Measurements from ENCODE around the gene SORCS2. TPM values are rescaled to one million over a fixed set of nuclear protein-coding genes. Genes with fewer than 3 reads are reported as not detected.

Gene SORCS2
- total and polyA plus RNA-seq, 2 of the 4 experiments (the other 2 are of a cell fraction): 0.36 to 0.62 TPM

DNA sequence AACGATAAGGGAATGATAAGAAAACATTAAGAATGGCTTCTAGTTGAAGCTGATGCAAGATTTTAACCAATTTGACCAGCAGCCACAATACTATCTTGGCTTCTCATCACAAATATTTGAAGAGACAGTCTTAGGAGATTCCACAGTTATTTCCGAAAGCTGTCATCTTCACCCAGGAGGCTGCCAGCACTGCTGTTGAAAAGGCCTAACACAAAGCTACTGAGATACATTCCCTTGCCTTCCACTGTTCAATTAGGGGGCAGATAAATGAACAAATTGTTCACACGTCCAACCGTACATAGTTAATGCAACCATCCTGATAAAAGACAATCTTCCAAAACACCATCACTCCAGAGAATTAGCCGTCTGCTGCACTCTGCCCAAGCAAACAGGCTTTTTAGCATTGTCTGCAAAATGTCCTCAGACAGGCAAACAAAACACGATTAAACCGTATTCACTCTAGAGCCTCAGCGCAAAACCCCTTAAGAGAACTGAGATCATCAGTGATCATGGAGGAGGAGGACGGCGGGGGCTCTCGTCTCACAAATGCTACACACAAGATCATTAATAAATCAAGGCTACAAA is 432.1 kb downstream of the SORCS2 start:
- Histone ChIP-seq H2AK5ac (ENCODE audit: low read depth, low read length) (no peak overlapping the region), H3K36me3 (ENCODE audit: control insufficient read depth, insufficient read depth, low read length) (no peaks in the 10 kb centered on the region)
- intact Hi-C loops (cut with micrococcal nuclease): no loop called here

More for the DNA sequence above, 432.1 kb downstream of the SORCS2 start:
- in situ Hi-C loops (cut with MboI; ENCODE audit: low sequenced_read_pairs): no loop called here
- Histone ChIP-seq H3K9ac (ENCODE audit: low read depth, low read length) (no peak overlapping the region), H3K9me3 (ENCODE audit: control insufficient read depth, insufficient read depth, low read length) (0 out of 2 replicates have a peak, but pooled peaks cover 1% of the 10 kb centered on the region), H3K18ac (ENCODE audit: low read depth, low read length) (no peak overlapping the region), H3K4me3 (ENCODE audit: insufficient read depth, low read depth, low read length) (no peak overlapping the region), H2AFZ (replicated peaks; ENCODE audit: low read length, poor library complexity) (no peak overlapping the region), H4K20me1 (ENCODE audit: insufficient read depth, low read length) (no peaks in the 10 kb centered on the region), H3K79me1 (ENCODE audit: low read depth in 1 of 2, low read length in 2 of 2) (no peaks in the 10 kb centered on the region), H3K56ac (ENCODE audit: extremely low read depth, insufficient read depth, low read length) (no peak overlapping the region), H3K23ac (ENCODE audit: low read depth, low read length) (no peak overlapping the region), H2BK20ac (ENCODE audit: low read depth, low read length) (no peak overlapping the region), H3K27ac (ENCODE audit: insufficient read depth, low read length) (no peak overlapping the region), H3K4ac (ENCODE audit: low read depth, low read length) (no peak overlapping the region), H4K91ac (ENCODE audit: insufficient read depth, low read depth, low read length) (no peak overlapping the region), H4K8ac (ENCODE audit: low read depth in 2 of 2, low read length in 2 of 2) (no peak overlapping the region), H3K27me3 (ENCODE audit: control insufficient read depth, insufficient read depth, low read length) (peaks cover 27% of the 10 kb centered on the region), H2BK5ac (ENCODE audit: low read depth, low read length, poor library complexity, severe bottlenecking) (no peak overlapping the region), H3K14ac (replicated peaks; ENCODE audit: low read depth, low read length) (no peak overlapping the region), H2BK15ac (ENCODE audit: low read depth, low read length) (no peak overlapping the region), H3K4me2 (ENCODE audit: low read depth, low read length) (no peak overlapping the region), H2BK120ac (ENCODE audit: low read depth, low read length) (no peak overlapping the region), H2AK9ac (replicated peaks; ENCODE audit: low read depth, low read length, poor library complexity) (no peak overlapping the region), H4K5ac (ENCODE audit: low read depth, low read length) (no peak overlapping the region), H3K9me1 (ENCODE audit: insufficient read depth, low read length) (no peaks in the 10 kb centered on the region), H3K4me1 (ENCODE audit: control insufficient read depth, insufficient read depth, low read length) (peaks cover 2% of the 10 kb centered on the region; the same call in 1 of the 2 replicates)
- ChIA-PET CTCF (no interaction called here), POLR2A (ENCODE audit: unreplicated experiment) (no interaction called here)
- DNase-seq (no peak), ATAC-seq (ENCODE audit: low read depth) (no peak)
- no peak for TF ChIP-seq MAFK (IDR thresholded peaks at IDR 0.05; ENCODE audit: low read depth, low read length)
- TF ChIP-seq CEBPB (IDR thresholded peaks at IDR 0.05; ENCODE audit: low read depth, low read length): no peak
- no peak for TF ChIP-seq USF2 (IDR thresholded peaks at IDR 0.05; ENCODE audit: low read depth, low read length)
- no peak for TF ChIP-seq NFE2L2 (IDR thresholded peaks at IDR 0.05; ENCODE audit: low read depth, low read length)
- TF ChIP-seq SMC3 (IDR thresholded peaks at IDR 0.05; ENCODE audit: low read depth, low read length): no peak
- TF ChIP-seq BHLHE40 (IDR thresholded peaks at IDR 0.05; ENCODE audit: low read depth, low read length): no peak
- TF ChIP-seq, protein P1, sequence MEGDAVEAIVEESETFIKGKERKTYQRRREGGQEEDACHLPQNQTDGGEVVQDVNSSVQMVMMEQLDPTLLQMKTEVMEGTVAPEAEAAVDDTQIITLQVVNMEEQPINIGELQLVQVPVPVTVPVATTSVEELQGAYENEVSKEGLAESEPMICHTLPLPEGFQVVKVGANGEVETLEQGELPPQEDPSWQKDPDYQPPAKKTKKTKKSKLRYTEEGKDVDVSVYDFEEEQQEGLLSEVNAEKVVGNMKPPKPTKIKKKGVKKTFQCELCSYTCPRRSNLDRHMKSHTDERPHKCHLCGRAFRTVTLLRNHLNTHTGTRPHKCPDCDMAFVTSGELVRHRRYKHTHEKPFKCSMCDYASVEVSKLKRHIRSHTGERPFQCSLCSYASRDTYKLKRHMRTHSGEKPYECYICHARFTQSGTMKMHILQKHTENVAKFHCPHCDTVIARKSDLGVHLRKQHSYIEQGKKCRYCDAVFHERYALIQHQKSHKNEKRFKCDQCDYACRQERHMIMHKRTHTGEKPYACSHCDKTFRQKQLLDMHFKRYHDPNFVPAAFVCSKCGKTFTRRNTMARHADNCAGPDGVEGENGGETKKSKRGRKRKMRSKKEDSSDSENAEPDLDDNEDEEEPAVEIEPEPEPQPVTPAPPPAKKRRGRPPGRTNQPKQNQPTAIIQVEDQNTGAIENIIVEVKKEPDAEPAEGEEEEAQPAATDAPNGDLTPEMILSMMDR (conservative IDR thresholded peaks at IDR 0.05; ENCODE audit: low read depth, low read length): no peak
- no peak for TF ChIP-seq FOS (IDR thresholded peaks at IDR 0.05; ENCODE audit: low read depth, low read length)
- TF ChIP-seq CHD1 (IDR thresholded peaks at IDR 0.05; ENCODE audit: low read depth, low read length): no peak
- TF ChIP-seq RAD21 (IDR thresholded peaks at IDR 0.05; ENCODE audit: low read length): no peak
- BruUV-seq (replicated peaks): no TSS peak
- 33% methylated on average over 1 of the region's 11 CpGs; no CpG with 5 or more reads in 1 of the 2 experiments for WGBS, 2 experiments (ENCODE audit: extremely low coverage in 2 of 2, insufficient read length in 1 of 2)
- dilution Hi-C loops (cut with HindIII; ENCODE audit: low sequenced_read_pairs, unreplicated experiment): no loop called here
